Measurements from ENCODE around the gene TGFBR3L. TPM values are rescaled to one million over a fixed set of nuclear protein-coding genes. Genes with fewer than 3 reads are reported as not detected.

The TGFBR3L gene
- total and polyA plus RNA-seq, 2 experiments from 2014 or later, result 1.7 to 7.0 TPM

GRCh38 chr19:7921967-7922835 is 7.6 kb downstream of the TGFBR3L start:
- TF ChIP-seq CTCF (conservative IDR thresholded peaks at IDR 0.05; ENCODE audit: low read depth in 2 of 2), result peak; percentile 31 to 34; a peak in 2 of 4 replicates
- no peak for TF ChIP-seq ZNF114 (CRISPR knock-in tag; IDR thresholded peaks at IDR 0.05)
- TF ChIP-seq EZH2phosphoT487 (IDR thresholded peaks at IDR 0.05; ENCODE audit: unreplicated experiment), result no peak
- H3K4me1 Mint-ChIP-seq, result peaks cover 13% of the 10 kb centered on the region; the same call in 2 of the 3 replicates
- peaks cover 4% of the 10 kb centered on the region; the same call in 1 of the 2 replicates for H3K4me1 ChIP-seq (ENCODE audit: insufficient read depth)
- H3K27me3 ChIP-seq (ENCODE audit: insufficient read depth), result peaks cover 21% of the 10 kb centered on the region
- no peak for ATAC-seq
- peaks cover 37% of the 10 kb centered on the region for H3K27me3 Mint-ChIP-seq (ENCODE audit: insufficient read depth, low read depth, poor library complexity)
- H3K36me3 ChIP-seq (ENCODE audit: insufficient read depth), result no peaks in the 10 kb centered on the region
- H3K79me2 ChIP-seq (replicated peaks; ENCODE audit: insufficient read depth), result no peaks in the 10 kb centered on the region
- peak overlapping the region; percentile 21; the same call in 1 of the 3 replicates for H3K4me3 Mint-ChIP-seq
- peaks cover 33% of the 10 kb centered on the region for H3F3A ChIP-seq (replicated peaks; ENCODE audit: low read depth)
- DNase-seq (ENCODE audit: low spot score), result no peak
- no peak overlapping the region for H3K4me3 ChIP-seq
- no peak overlapping the region for H3K27ac Mint-ChIP-seq
- H3K36me3 Mint-ChIP-seq (ENCODE audit: low read depth), result peaks cover 14% of the 10 kb centered on the region; the same call in 1 of the 3 replicates
- no peaks in the 10 kb centered on the region for H3K9me3 Mint-ChIP-seq
- H4K20me1 ChIP-seq (replicated peaks; ENCODE audit: insufficient read depth), result peaks cover 9% of the 10 kb centered on the region; the same call in 1 of the 2 replicates
- H3K4me2 ChIP-seq, result no peak overlapping the region
- no peaks in the 10 kb centered on the region for H3K9me2 ChIP-seq (ENCODE audit: insufficient read depth)
- no peak overlapping the region for H3K27ac ChIP-seq (ENCODE audit: low read depth)
- H2AFZ ChIP-seq, result no peak overlapping the region

- Histone ChIP-seq H3K79me2 (replicated peaks; ENCODE audit: insufficient read depth) (no peaks in the 10 kb centered on the region), H4K20me1 (replicated peaks; ENCODE audit: insufficient read depth) (peaks cover 9% of the 10 kb centered on the region; the same call in 1 of the 2 replicates), H3K36me3 (ENCODE audit: insufficient read depth) (no peaks in the 10 kb centered on the region), H3K27ac (ENCODE audit: low read depth) (no peak overlapping the region), H3K9me2 (ENCODE audit: insufficient read depth) (no peaks in the 10 kb centered on the region), H3K4me2 (no peak overlapping the region), H3K4me3 (no peak overlapping the region), H3K4me1 (ENCODE audit: insufficient read depth) (peaks cover 4% of the 10 kb centered on the region; the same call in 1 of the 2 replicates), H3F3A (replicated peaks; ENCODE audit: low read depth) (peaks cover 34% of the 10 kb centered on the region), H3K27me3 (ENCODE audit: insufficient read depth) (peaks cover 15% of the 10 kb centered on the region), H2AFZ (no peak overlapping the region)
- Mint-ChIP-seq H3K9me3 (no peaks in the 10 kb centered on the region), H3K36me3 (ENCODE audit: low read depth) (peaks cover 14% of the 10 kb centered on the region; the same call in 1 of the 3 replicates), H3K27me3 (ENCODE audit: insufficient read depth, low read depth, poor library complexity) (peaks cover 33% of the 10 kb centered on the region), H3K4me1 (peaks cover 13% of the 10 kb centered on the region; the same call in 2 of the 3 replicates), H3K27ac (no peak overlapping the region), H3K4me3 (no peak overlapping the region)
- DNase-seq (ENCODE audit: low spot score) (no peak), ATAC-seq (no peak)
- TF ChIP-seq CREB1 (CRISPR knock-in tag; IDR thresholded peaks at IDR 0.05; ENCODE audit: low read depth) (no peak), ETS1 (IDR thresholded peaks at IDR 0.05) (no peak), EZH2phosphoT487 (IDR thresholded peaks at IDR 0.05; ENCODE audit: unreplicated experiment) (no peak), CTCF (conservative IDR thresholded peaks at IDR 0.05; ENCODE audit: low read depth in 2 of 2) (no peak), ZNF114 (CRISPR knock-in tag; IDR thresholded peaks at IDR 0.05) (no peak)
These were observed 8.2 kb downstream of the TGFBR3L start for GRCh38 chr19:7922836-7923195.

Data from GM23338 (cell line).